Ramos (cell line): ENCODE results near the gene CAPN8.

Experiments
- in situ Hi-C: fragments of 300-500 bp; cut with MboI; formaldehyde crosslinking; loops from one replicate; pipeline ENCODE4 v1.14.3; 2022; ENCODE audit warnings: low sequenced_read_pairs; ENCODE audit not compliant: unreplicated experiment

CAPN8 gene

DNA sequence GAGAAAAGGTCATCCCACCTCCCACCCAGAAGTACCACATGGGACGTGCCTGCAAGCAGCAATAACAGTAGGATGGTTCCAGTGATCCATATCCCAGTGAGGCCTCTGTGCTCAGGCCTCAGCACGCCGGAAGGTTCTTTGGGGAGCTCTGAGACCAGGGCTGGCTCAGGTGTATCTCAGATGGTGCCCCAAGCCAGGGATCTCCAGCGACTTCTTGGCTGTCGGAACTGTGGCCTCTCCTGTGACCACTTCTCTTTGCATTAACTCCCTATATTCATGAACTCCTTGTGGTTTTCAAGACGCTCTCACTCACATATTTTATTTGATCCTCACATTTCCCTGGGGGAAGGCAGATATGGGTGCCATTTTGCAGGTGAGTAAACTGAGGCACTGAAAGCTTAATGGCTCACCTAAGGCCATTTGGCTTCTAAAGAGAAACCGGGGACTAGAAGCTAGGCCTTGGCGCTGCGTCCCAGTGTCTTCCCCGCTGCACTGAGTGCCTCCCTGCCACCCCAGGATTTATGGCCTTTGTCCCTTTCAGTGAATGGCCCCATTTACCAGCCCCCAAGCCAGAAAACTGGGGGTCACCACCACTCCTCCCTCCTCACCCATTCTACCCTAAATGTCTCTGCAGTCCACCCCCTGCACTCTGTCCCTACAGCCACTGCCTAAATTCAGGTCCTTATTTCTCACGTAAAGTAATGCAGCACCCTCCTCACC lies 170.4 kb downstream of the CAPN8 start:
- in situ Hi-C loops = no loop called here

DNA sequence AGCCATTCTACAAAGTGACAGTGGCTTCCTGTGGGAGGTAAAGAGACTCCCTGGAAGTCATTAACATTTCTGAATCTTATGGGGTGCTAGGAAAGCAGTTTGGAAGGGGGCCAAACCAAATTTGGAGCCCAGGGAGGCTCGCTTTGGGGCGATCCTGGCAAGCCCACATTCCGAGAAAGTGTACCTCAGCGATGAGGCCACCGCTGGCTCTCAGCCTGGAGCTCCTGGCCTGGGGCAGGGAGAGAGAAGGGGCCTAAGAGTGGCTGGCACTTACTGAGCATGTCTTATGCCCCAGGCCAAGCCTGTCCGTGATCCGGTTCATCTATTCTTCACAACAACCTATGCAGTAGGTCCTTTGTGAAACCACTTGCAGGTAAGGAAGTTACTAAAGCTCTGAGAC lies 173.5 kb downstream of the CAPN8 start:
- in situ Hi-C loops = no loop called here
